Large intestine (tissue), 3 donors: ENCODE results near the gene EPAS1. TPM values are rescaled to one million over a fixed set of nuclear protein-coding genes. Genes with fewer than 3 reads are reported as not detected.

Source experiments
- DNase-seq, 2 donors: peaks; one replicate each; pipeline versions ENCODE4 v3.0.0 to v3.0.0-alpha.2; 2013
- H3K27ac ChIP-seq: one replicate; pipeline ENCODE4 v1.5.1; 2013; ENCODE audit warnings: low read length
- H3K27me3 ChIP-seq: 2 replicates; pipeline ENCODE4 v1.6.1; 2013; ENCODE audit warnings: low read length; ENCODE audit not compliant: control insufficient read depth, insufficient read depth
- H3K36me3 ChIP-seq: 2 replicates; pipeline ENCODE4 v1.6.1; 2013; ENCODE audit warnings: low read length; ENCODE audit not compliant: control insufficient read depth, insufficient read depth
- H3K4me1 ChIP-seq: one replicate; pipeline ENCODE4 v1.6.1; 2013; ENCODE audit warnings: low read length; ENCODE audit not compliant: control insufficient read depth, insufficient read depth
- H3K4me3 ChIP-seq: one replicate; pipeline ENCODE4 v1.5.1; 2013; ENCODE audit warnings: low read length
- H3K9me3 ChIP-seq: one replicate; pipeline ENCODE4 v1.6.1; 2013; ENCODE audit warnings: mild to moderate bottlenecking, low read depth, low read length, moderate library complexity; ENCODE audit not compliant: control insufficient read depth
- WGBS: methylation state at CpG from one replicate; pipeline ENCODE4 v1.1.5; 2013; ENCODE audit warnings: low lambda C conversion rate; ENCODE audit not compliant: insufficient coverage; 5-methylcytosine and 5-hydroxymethylcytosine counted together
- polyA plus RNA-seq: library from polyadenylated mRNA; unstranded; fragments of 120-200 nt; gene quantifications from one replicate; pipeline ENCODE4 v1.2.1, GENCODE V29; 2013

Gene EPAS1
- polyA plus RNA-seq, 1 donor = 30.7 TPM

DNA sequence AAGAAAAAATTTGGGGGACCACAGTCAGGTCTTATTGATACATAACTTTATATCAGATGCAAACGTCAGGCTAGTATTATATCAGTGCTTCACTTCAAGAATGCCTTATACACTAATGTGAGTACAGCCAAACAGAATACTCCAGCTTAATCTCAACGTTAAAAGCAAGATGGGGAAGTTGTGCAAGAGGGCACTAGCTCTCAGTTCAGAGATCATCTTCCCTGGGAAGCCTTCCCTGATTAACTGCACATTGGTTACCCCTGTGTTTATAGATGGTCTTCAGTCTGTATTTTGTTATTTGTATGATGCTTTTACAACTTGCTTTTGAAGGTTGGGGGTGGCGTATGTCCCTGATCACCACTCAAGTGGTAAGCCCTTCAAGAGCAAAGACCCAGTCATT lies 11.4 kb downstream of the EPAS1 start:
- Histone ChIP-seq H3K27ac (no peak overlapping the region), H3K36me3 (no peaks in the 10 kb centered on the region), H3K27me3 (no peaks in the 10 kb centered on the region), H3K4me3 (no peak overlapping the region), H3K4me1 (peaks cover 50% of the 10 kb centered on the region), H3K9me3 (no peaks in the 10 kb centered on the region)
- peak in 1 of 2 donors; percentile 60 for DNase-seq
- no CpG with 5 or more reads among the region's 3 CpGs for WGBS

DNA sequence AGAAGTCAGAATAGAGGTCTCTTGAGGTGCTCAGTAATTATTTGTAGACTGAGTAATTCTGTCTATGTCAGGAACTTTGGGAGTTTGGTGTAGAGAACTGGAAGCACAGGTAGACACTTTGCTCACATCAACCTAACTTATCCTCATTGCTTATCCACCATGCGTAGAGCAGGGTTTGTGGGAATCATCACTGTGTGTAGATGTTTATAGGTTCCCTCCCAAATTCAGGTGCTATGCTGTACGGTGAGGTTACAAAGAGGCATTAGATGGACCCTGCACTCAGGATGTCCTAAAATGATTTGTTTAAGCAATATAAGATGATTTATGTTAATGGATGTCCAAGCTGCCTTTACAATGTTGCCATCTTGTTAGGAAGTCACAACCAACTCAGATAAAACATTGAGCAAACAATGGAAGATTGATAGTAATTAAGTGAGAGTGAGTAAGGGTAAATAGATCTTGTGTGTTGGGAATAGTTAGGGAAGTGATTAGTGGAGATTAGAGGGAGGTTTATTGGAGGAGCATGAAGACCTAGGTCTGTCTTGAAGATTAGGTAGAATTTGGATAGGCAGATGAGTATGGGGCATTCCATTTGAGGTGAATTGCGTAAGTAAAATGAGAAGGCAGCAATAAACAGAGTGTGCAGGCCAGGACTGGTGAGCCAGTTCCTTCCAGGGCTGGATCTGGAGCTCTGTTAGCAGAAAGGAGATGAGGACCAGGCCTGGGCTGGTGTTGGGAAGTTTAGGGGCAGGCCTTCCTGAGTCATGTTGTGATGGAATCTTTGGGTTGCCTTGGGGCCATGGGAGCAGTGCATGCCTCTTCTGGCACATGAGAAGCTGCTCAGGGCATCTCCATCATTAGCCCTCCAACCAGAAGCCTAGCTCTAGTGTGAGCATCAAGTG lies 12.1 kb downstream of the EPAS1 start:
- no peak overlapping the region for H3K4me3 ChIP-seq
- peaks cover 48% of the 10 kb centered on the region for H3K4me1 ChIP-seq
- no peaks in the 10 kb centered on the region for H3K27me3 ChIP-seq
- WGBS = no CpG with 5 or more reads among the region's 3 CpGs
- no peaks in the 10 kb centered on the region for H3K36me3 ChIP-seq
- H3K27ac ChIP-seq = no peak overlapping the region
- peak in 1 of 2 donors; percentile 15 for DNase-seq
- no peaks in the 10 kb centered on the region for H3K9me3 ChIP-seq

DNA sequence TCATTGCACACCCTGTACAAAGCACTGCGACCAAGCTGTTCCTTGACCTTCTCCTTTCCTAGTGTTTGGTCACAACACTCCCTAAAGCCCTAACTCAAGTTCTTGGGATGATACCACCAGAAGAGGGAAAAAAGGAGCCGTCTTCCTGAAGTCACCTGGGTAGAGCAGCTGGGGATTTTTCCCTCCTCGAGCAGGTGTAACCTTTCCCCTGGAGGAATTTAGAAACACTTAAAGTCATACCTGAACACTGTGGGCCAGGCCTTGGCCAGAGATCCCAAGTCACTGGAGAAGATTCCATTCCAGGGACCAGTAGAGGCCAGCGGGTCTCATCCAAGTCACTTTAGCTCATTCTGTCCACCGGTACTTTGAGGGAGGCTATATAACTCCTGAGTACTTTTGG lies 13.2 kb downstream of the EPAS1 start:
- H3K4me3 ChIP-seq = no peak overlapping the region
- no peaks in the 10 kb centered on the region for H3K36me3 ChIP-seq
- no peak for DNase-seq
- no peaks in the 10 kb centered on the region for H3K27me3 ChIP-seq
- H3K9me3 ChIP-seq = no peaks in the 10 kb centered on the region
- peaks cover 57% of the 10 kb centered on the region for H3K4me1 ChIP-seq
- H3K27ac ChIP-seq = no peak overlapping the region
- WGBS = no CpG with 5 or more reads among the region's 5 CpGs

GRCh38 chr2:46311651-46312223 lies 14.5 kb downstream of the EPAS1 start:
- Histone ChIP-seq H3K27me3 (no peaks in the 10 kb centered on the region), H3K4me1 (peaks cover 54% of the 10 kb centered on the region), H3K27ac (no peak overlapping the region), H3K9me3 (no peaks in the 10 kb centered on the region), H3K4me3 (no peak overlapping the region), H3K36me3 (no peaks in the 10 kb centered on the region)
- 76% methylated on average over 3 of the region's 6 CpGs for WGBS
- DNase-seq = no peak

- Histone ChIP-seq H3K27ac (no peak overlapping the region), H3K4me3 (no peak overlapping the region), H3K27me3 (no peaks in the 10 kb centered on the region), H3K9me3 (no peaks in the 10 kb centered on the region), H3K4me1 (peaks cover 45% of the 10 kb centered on the region), H3K36me3 (no peaks in the 10 kb centered on the region)
- no peak for DNase-seq
- WGBS = no CpG with 5 or more reads among the region's 3 CpGs
Observed at GRCh38 chr2:46313063-46313462, 15.9 kb downstream of the EPAS1 start.

DNA sequence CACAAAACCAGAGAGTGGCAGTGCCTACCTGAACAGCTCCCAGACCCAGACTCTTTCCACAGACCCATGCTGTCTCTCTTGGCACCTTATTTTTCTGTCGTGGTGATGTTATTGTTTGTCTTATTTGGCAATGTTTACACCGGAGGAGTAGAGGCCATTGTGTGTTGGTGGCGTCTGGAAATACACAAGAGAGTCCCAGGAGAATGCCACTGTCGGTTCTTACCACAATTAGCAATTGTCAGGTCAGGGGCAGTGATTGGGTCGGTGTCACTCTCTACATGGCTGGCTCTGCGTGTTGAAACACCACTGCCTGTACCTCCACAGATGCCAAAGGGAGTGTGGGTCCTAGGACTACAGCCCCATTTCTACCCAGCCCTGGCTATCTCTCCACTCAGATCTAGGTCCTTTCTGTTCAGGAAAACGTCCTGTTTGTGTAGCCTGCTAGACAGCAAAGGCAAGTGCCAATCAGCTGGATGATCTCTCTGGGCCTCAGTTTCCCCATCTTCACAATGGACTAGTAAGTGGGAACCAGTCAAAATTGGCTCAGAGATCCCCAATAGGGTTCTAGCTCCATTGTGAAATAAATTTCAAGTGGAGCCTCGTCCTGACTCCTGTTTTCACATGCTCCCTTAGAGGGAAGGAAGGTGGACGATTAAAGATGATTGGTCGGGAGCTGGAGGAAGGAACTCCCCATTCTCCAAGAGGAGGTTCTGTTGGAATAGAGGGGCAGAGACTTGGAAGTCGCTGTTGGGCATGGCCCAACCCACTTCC lies 17.0 kb downstream of the EPAS1 start:
- H3K27ac ChIP-seq = no peak overlapping the region
- H3K4me3 ChIP-seq = no peak overlapping the region
- peaks cover 33% of the 10 kb centered on the region for H3K4me1 ChIP-seq
- no peak for DNase-seq
- WGBS = no CpG with 5 or more reads among the region's 11 CpGs
- no peaks in the 10 kb centered on the region for H3K9me3 ChIP-seq
- no peaks in the 10 kb centered on the region for H3K36me3 ChIP-seq
- H3K27me3 ChIP-seq = no peaks in the 10 kb centered on the region

- WGBS = no CpG with 5 or more reads among the region's 11 CpGs
- DNase-seq = peak; percentile 76 to 93
- H3K36me3 ChIP-seq = no peaks in the 10 kb centered on the region
- no peaks in the 10 kb centered on the region for H3K9me3 ChIP-seq
- H3K4me3 ChIP-seq = no peak overlapping the region
- no peaks in the 10 kb centered on the region for H3K27me3 ChIP-seq
- peaks cover 26% of the 10 kb centered on the region for H3K4me1 ChIP-seq
- peak overlapping the region; percentile 69 for H3K27ac ChIP-seq
Observed at GRCh38 chr2:46315103-46315890, 18.1 kb downstream of the EPAS1 start.

DNA sequence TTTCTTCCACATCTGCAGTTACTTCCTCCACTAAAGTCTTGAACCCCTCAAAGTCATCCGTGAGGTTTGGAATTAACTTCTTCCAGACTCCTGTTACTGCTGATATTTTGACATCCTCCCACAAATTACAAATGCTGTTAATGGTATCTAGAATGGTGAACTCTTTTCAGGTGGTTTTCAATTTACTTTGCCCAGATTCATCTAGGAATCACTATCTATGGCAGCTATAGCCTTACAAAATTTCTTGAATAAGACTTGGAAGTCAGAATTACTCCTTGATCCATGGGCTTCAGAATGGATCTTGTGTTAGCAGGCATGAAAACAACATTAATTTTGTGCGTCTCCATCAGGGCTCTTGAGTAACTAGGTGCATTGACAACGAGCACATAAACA lies 19.9 kb downstream of the EPAS1 start:
- WGBS = 100% methylated on average over 1 of the region's 3 CpGs
- Histone ChIP-seq H3K4me1 (peaks cover 26% of the 10 kb centered on the region), H3K27me3 (no peaks in the 10 kb centered on the region), H3K4me3 (no peak overlapping the region), H3K9me3 (no peaks in the 10 kb centered on the region), H3K36me3 (no peaks in the 10 kb centered on the region), H3K27ac (no peak overlapping the region)
- no peak for DNase-seq

DNA sequence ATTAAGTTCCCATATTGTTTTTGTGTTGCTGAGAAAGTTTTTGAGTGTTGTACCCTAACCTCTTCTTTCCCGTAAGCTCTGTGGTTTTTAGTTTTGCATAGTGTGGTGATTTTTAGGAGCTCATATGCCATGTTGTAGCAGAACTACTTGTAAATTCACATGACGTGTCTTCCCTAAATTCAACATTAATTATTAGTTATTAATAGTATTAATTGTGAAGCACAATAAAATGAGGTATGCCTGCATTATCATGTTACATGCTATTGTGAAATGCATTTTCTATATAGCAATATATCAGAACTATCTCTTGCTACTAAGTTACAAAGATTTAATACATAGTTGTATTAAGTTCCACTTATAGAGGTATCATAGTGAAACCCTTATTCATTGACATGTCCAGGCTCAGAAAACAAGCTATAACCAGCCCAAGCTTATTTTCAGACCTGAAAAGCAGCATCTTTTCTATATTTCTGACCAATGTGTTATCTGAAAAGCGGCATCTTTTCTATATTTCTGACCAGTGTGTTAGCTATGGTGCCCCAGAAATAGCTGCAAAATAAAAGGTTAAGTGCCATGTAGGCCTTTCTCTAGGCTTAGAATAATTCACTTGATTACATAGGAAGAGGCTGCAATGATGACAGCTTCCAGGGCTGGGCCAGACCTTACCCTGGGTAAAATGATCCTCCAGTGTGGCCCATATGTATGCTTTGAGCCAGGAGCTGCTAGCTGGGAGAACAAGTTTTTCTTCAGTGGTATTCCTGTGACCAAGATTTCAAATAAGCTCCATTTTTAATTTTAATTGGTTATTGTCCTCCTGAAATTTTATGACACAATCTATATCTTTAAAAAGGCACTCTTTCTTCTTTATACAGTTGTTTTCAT lies 21.6 kb downstream of the EPAS1 start:
- no peak overlapping the region for H3K4me3 ChIP-seq
- H3K36me3 ChIP-seq = no peaks in the 10 kb centered on the region
- WGBS = 100% methylated on average over 1 of the region's 3 CpGs
- DNase-seq = no peak
- no peaks in the 10 kb centered on the region for H3K27me3 ChIP-seq
- no peak overlapping the region for H3K27ac ChIP-seq
- no peaks in the 10 kb centered on the region for H3K9me3 ChIP-seq
- H3K4me1 ChIP-seq = peaks cover 20% of the 10 kb centered on the region
